ENCODE measurements around the gene DAGLB. TPM values are rescaled to one million over a fixed set of nuclear protein-coding genes. Genes with fewer than 3 reads are reported as not detected.
"Not testable (repeated sequence)": the region's sequence is repeated elsewhere in the genome, so short reads cannot be mapped to it uniquely, and the experiment has no call there.

The DAGLB gene
- polyA plus RNA-seq, 1 experiment = 25.3 TPM

DNA sequence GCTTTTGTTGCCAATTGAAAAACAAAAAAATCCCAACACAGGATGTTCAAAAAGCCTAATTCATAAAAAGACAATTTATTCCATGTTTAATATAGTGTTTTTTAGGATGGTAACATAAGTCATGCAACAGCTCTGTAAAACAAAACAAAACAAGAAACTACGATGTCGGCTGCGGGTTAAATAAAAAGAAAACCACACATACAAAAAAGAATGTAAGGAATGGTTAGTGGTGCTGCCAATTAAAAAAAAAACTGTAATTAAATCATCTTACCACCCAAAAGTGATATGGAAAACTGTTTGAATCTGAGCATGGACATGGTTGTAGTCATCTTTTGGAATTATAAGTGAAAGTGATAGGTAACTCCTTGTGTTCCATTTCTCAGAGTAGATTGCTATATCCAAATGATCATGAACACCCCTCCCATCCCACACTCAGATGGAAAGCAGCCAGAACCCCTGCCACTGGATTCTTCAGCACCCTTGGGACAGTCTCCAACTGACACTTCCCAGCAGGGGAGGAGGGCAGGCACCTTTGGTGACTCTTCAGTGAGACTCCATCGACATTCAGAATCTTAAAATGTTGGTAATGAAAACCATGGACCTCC lies 14.3 kb upstream of the DAGLB start:
- H3K9me3 ChIP-seq (ENCODE audit: control insufficient read depth, insufficient read depth, low read length) = no peaks in the 10 kb centered on the region
- H3K27me3 ChIP-seq (ENCODE audit: control insufficient read depth, insufficient read depth, low read length) = no peaks in the 10 kb centered on the region
- CTCF ChIA-PET = no interaction called here
- POLR2A ChIA-PET = no interaction called here
- TF ChIP-seq, protein P1, sequence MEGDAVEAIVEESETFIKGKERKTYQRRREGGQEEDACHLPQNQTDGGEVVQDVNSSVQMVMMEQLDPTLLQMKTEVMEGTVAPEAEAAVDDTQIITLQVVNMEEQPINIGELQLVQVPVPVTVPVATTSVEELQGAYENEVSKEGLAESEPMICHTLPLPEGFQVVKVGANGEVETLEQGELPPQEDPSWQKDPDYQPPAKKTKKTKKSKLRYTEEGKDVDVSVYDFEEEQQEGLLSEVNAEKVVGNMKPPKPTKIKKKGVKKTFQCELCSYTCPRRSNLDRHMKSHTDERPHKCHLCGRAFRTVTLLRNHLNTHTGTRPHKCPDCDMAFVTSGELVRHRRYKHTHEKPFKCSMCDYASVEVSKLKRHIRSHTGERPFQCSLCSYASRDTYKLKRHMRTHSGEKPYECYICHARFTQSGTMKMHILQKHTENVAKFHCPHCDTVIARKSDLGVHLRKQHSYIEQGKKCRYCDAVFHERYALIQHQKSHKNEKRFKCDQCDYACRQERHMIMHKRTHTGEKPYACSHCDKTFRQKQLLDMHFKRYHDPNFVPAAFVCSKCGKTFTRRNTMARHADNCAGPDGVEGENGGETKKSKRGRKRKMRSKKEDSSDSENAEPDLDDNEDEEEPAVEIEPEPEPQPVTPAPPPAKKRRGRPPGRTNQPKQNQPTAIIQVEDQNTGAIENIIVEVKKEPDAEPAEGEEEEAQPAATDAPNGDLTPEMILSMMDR (IDR thresholded peaks at IDR 0.05; ENCODE audit: low read depth, low read length) = no peak
- no peak for DNase-seq (ENCODE audit: low read depth, low spot score)
- H3K4me3 ChIP-seq (ENCODE audit: low read depth, low read length) = no peak overlapping the region
- no peak overlapping the region for H3K27ac ChIP-seq (ENCODE audit: low read depth, low read length)

DNA sequence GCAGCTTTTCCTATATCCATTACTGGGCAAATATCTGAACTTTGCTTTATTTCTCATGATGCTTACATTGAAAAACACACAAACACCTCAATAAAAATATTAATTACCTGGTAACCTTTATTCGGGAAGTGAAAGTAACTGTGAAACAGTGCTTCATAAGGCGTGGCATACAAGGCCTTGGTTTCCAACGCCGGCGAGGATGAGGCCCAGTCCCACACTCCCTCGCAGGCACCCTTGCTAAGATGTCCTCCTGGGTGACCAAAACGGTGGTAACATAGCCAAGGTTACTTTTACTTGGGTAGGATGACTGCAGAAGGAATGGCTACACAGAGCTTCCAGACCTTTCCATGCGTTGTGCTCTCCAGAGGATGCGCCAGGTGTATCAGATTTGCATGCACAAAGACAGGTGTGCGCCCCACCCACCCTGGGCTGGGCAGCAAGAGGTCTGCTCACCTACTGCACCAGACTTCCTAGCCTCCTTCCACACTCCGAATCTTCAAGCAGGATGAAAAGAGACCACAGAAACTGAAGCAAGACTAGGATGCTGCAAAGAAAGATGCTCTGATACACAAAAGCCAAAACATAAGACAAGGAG lies 13.3 kb upstream of the DAGLB start:
- Histone ChIP-seq H3K9me3 (ENCODE audit: control insufficient read depth, insufficient read depth, low read length) (no peaks in the 10 kb centered on the region), H3K27ac (ENCODE audit: low read depth, low read length) (no peak overlapping the region), H3K4me3 (ENCODE audit: low read depth, low read length) (no peak overlapping the region), H3K27me3 (ENCODE audit: control insufficient read depth, insufficient read depth, low read length) (no peaks in the 10 kb centered on the region)
- POLR2A ChIA-PET = no interaction called here
- no peak for DNase-seq (ENCODE audit: low read depth, low spot score)
- TF ChIP-seq, protein P1 (IDR thresholded peaks at IDR 0.05; ENCODE audit: low read depth, low read length) = no peak
- CTCF ChIA-PET = no interaction called here

DNA sequence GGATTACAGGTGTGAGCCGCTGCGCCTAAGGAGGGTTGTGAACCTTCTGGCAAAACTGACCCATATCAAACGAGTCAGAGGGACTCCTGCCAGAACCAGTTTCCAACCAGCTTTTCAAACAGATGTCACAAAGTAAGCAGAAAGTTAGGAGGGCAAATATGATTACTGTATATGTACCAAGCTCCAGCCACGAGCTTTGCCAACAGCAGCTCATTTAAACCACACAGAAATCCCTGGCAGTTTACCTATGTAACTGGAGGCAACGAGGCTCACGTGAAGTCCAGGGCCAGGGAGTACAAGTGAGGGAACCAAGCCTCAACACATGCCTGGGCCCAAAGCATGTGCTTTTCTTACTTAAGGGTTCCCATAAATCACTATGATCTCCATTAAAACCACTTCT lies 12.5 kb upstream of the DAGLB start:
- TF ChIP-seq, protein P1 (IDR thresholded peaks at IDR 0.05; ENCODE audit: low read depth, low read length) = no peak
- ChIA-PET POLR2A (no interaction called here), CTCF (no interaction called here)
- Histone ChIP-seq H3K27me3 (ENCODE audit: control insufficient read depth, insufficient read depth, low read length) (no peaks in the 10 kb centered on the region), H3K4me3 (ENCODE audit: low read depth, low read length) (no peak overlapping the region), H3K27ac (ENCODE audit: low read depth, low read length) (no peak overlapping the region), H3K9me3 (ENCODE audit: control insufficient read depth, insufficient read depth, low read length) (no peaks in the 10 kb centered on the region)
- no peak for DNase-seq (ENCODE audit: low read depth, low spot score)

DNA sequence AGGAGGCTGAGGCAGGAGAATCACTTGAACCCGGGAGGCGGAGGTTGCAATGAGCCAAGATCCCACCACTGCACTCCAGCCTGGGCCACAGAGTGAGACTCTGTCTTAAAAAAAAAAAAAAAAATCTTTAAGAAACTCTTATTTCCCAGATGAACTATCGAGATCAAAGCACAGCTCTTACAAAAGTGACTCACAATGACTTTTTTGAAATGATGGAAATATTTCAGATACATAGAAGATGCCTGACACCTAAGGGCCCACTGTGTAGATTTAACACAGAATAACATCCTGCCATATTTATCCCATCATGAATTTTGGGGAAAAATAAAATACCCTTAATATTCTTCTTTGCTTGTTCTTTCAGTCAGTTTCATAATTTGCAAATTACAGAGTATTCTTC lies 10.9 kb upstream of the DAGLB start:
- H3K27ac ChIP-seq (ENCODE audit: low read depth, low read length); H3K27me3 ChIP-seq (ENCODE audit: control insufficient read depth, insufficient read depth, low read length); POLR2A ChIA-PET; H3K9me3 ChIP-seq (ENCODE audit: control insufficient read depth, insufficient read depth, low read length); H3K4me3 ChIP-seq (ENCODE audit: low read depth, low read length); CTCF ChIA-PET; DNase-seq (ENCODE audit: low read depth, low spot score): not testable (repeated sequence)

DNA sequence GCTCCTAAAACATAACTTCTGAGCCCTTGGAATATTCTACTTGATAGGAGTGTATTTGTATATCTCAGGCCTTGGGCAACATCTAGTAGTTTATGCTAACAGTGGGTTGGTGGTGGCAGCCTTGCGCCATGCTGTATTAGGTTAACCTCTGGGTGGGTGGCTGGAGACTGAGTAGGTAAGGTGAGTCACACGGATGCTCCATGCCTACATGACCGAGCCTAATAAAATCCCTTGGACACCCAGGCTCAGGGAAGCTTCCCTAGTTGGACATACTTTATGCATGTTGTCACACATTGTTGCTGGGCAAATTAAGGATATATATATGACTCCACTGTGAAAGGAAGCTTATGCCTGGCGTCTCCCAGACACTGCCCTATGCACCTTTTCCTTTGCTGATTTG lies 6.0 kb upstream of the DAGLB start:
- CTCF ChIA-PET = no interaction called here
- H3K27ac ChIP-seq (ENCODE audit: low read depth, low read length) = peak overlapping the region; percentile 61
- POLR2A ChIA-PET = interaction anchor here (0.6 to 0.9 kb wide), 2 partner anchors 10 to 13 kb away, joined by 3 to 8 read pairs; no protein-coding TSS in a partner anchor

More for the DNA sequence above, 6.0 kb upstream of the DAGLB start:
- no peak overlapping the region for H3K4me3 ChIP-seq (ENCODE audit: low read depth, low read length)
- H3K9me3 ChIP-seq (ENCODE audit: control insufficient read depth, insufficient read depth, low read length) = no peaks in the 10 kb centered on the region
- TF ChIP-seq, protein P1 (IDR thresholded peaks at IDR 0.05; ENCODE audit: low read depth, low read length) = no peak
- no peaks in the 10 kb centered on the region for H3K27me3 ChIP-seq (ENCODE audit: control insufficient read depth, insufficient read depth, low read length)
- DNase-seq (ENCODE audit: low read depth, low spot score) = no peak
